Measurements from ENCODE around the gene GRWD1.

GRCh38 chr19:48405850-48406249, 39.9 kb upstream of the GRWD1 start:
- TF ChIP-seq POLR2A (IDR thresholded peaks at IDR 0.05) (no peak), CTCF (IDR thresholded peaks at IDR 0.05) (no peak)
